DND-41 (cell line): Measurements from ENCODE around the gene CHAC1.

Source experiments
- EZH2 ChIP-seq: IDR thresholded peaks from 3 replicates; pipeline ENCODE4 v1.6.1; 2012; ENCODE audit warnings: borderline replicate concordance, low read depth, mild to moderate bottlenecking, moderate library complexity, low read length, inconsistent platforms; ENCODE audit not compliant: severe bottlenecking
- TF ChIP-seq, protein P1 (sequence below): IDR thresholded peaks from 2 replicates; pipeline ENCODE4 v1.5.1; 2012; ENCODE audit warnings: borderline replicate concordance, low read length, moderate library complexity, mild to moderate bottlenecking; ENCODE audit not compliant: poor library complexity, severe bottlenecking; ENCODE audit errors: extremely low read depth

DNA sequence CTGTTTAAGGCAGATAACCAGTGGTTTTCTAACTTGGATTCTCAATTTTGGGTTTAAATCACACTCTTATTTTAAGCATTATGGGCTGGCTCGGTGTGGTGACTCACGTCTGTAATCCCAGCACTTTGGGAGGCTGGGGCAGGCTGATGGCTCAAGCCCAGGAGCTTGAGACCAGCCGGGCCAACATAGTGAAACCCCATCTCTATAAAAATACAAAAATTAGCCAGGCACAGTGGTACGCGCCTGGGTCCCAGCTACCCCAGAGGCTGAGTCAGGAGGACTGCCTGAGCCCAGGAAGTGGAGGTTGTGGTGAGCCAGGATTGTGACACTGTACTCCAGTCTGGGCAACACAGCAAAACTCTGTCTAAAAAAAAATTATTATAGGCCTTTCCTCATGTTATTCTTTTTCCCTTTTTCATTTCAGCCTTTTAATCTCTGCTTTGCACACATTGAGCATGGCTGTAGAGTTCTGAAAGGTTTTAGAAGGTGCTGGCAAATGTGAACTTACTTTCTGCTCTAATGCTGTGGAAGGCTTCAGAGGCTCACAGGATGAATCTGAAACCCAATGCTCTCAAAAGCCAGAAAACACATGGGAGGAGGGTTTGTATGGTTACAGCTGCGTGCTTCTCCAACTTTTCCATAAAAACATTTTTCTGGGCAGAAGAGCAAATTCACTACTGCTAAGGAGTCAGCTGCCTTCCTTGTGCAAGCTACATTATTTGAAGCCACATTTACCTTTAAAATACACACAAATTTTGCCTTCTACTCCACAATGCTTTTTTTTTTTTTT, 32.5 kb downstream of the CHAC1 start:
- TF ChIP-seq, protein P1, sequence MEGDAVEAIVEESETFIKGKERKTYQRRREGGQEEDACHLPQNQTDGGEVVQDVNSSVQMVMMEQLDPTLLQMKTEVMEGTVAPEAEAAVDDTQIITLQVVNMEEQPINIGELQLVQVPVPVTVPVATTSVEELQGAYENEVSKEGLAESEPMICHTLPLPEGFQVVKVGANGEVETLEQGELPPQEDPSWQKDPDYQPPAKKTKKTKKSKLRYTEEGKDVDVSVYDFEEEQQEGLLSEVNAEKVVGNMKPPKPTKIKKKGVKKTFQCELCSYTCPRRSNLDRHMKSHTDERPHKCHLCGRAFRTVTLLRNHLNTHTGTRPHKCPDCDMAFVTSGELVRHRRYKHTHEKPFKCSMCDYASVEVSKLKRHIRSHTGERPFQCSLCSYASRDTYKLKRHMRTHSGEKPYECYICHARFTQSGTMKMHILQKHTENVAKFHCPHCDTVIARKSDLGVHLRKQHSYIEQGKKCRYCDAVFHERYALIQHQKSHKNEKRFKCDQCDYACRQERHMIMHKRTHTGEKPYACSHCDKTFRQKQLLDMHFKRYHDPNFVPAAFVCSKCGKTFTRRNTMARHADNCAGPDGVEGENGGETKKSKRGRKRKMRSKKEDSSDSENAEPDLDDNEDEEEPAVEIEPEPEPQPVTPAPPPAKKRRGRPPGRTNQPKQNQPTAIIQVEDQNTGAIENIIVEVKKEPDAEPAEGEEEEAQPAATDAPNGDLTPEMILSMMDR: no peak
- no peak for TF ChIP-seq EZH2
